ENCODE data around the gene STK11. TPM values are rescaled to one million over a fixed set of nuclear protein-coding genes. Genes with fewer than 3 reads are reported as not detected.
"Not testable (repeated sequence)": the region's sequence is repeated elsewhere in the genome, so short reads cannot be mapped to it uniquely, and the experiment has no call there.

Gene STK11
- total and polyA plus RNA-seq, 2 donors (not counting 3 experiments of a cell fraction or from before 2014, with no cell fraction given): 39.4 to 75.4 TPM

- Histone ChIP-seq H3K9me3 (replicated peaks; ENCODE audit: control insufficient read depth, insufficient read depth, low read length) (no peaks in the 10 kb centered on the region), H3K36me3 (ENCODE audit: control insufficient read depth in 2 of 2, extremely low read depth in 1 of 2, insufficient read depth in 2 of 2, low read length in 2 of 2) (no peaks in the 10 kb centered on the region), H3K27ac (ENCODE audit: insufficient read depth, low read depth, low read length) (no peak overlapping the region), H3K4me3 (replicated peaks in 1 of 3; ENCODE audit: insufficient read depth in 1 of 3, low read depth in 1 of 3, low read length in 3 of 3) (no peak overlapping the region), H3K27me3 (ENCODE audit: control insufficient read depth in 2 of 2, insufficient read depth in 2 of 2, low read length in 2 of 2) (no peaks in the 10 kb centered on the region), H3K9me1 (replicated peaks; ENCODE audit: control insufficient read depth, extremely low read depth, insufficient read depth, low read length) (no peaks in the 10 kb centered on the region), H3K4me2 (ENCODE audit: insufficient read depth, low read length) (no peak overlapping the region), H4K20me1 (replicated peaks; ENCODE audit: control insufficient read depth, extremely low read depth, insufficient read depth, low read length) (no peaks in the 10 kb centered on the region), H3K4me1 (ENCODE audit: control insufficient read depth, extremely low read depth, insufficient read depth, low read length) (peaks cover 7% of the 10 kb centered on the region), H3K9ac (replicated peaks; ENCODE audit: extremely low read depth, insufficient read depth, low read length) (no peak overlapping the region), H2AFZ (ENCODE audit: low read depth, low read length) (no peak overlapping the region), H3K79me2 (ENCODE audit: control insufficient read depth, insufficient read depth, low read length) (no peaks in the 10 kb centered on the region)
- TF ChIP-seq FOS (IDR thresholded peaks at IDR 0.05; ENCODE audit: borderline replicate concordance, insufficient read depth, low read length) (no peak), JUN (IDR thresholded peaks at IDR 0.05; ENCODE audit: borderline replicate concordance, insufficient read depth, insufficient read length, low read depth) (no peak), POLR2A (IDR thresholded peaks at IDR 0.05; ENCODE audit: low read depth, low read length) (no peak), EZH2 (IDR thresholded peaks at IDR 0.05; ENCODE audit: borderline replicate concordance, low read depth, low read length, severe bottlenecking) (no peak), MAX (IDR thresholded peaks at IDR 0.05; ENCODE audit: insufficient read depth, insufficient read length) (no peak), POLR2AphosphoS5 (IDR thresholded peaks at IDR 0.05; ENCODE audit: insufficient read depth, low read depth, low read length) (no peak), CTCF (IDR thresholded peaks at IDR 0.05; ENCODE audit: extremely low read depth in 1 of 2, insufficient read depth in 1 of 2, low read depth in 1 of 2, low read length in 2 of 2) (no peak), GATA2 (IDR thresholded peaks at IDR 0.05; ENCODE audit: insufficient read depth, insufficient read length, low read depth, low read length) (no peak)
- no TSS peak for BruUV-seq (replicated peaks)
- POLR2A ChIA-PET: no interaction called here
- dilution Hi-C loops (cut with MboI; ENCODE audit: extremely low pct_ligation_motif_present, low sequenced_read_pairs) (no loop called here), intact Hi-C loops (cut with micrococcal nuclease) (no loop called here)
- FAIRE-seq (no peak), DNase-seq (ENCODE audit: low read depth, low spot score) (no peak)
- CTCF ChIA-PET: interaction anchor here (0.8 to 2.9 kb wide), 2 partner anchors 86 to 119 kb away, joined by 3 to 11 read pairs; no protein-coding TSS in a partner anchor
These were observed 6.0 kb upstream of the STK11 start for GRCh38 chr19:1199531-1199930.

- H2AFZ ChIP-seq (ENCODE audit: low read depth, low read length); dilution Hi-C loops (cut with MboI; ENCODE audit: extremely low pct_ligation_motif_present, low sequenced_read_pairs); H3K9ac ChIP-seq (replicated peaks; ENCODE audit: extremely low read depth, insufficient read depth, low read length); H3K4me3 ChIP-seq (replicated peaks in 1 of 3; ENCODE audit: insufficient read depth in 1 of 3, low read depth in 1 of 3, low read length in 3 of 3); H3K9me3 ChIP-seq (replicated peaks; ENCODE audit: control insufficient read depth, insufficient read depth, low read length); FAIRE-seq; H3K36me3 ChIP-seq (ENCODE audit: control insufficient read depth in 2 of 2, extremely low read depth in 1 of 2, insufficient read depth in 2 of 2, low read length in 2 of 2); POLR2A ChIA-PET; H3K79me2 ChIP-seq (ENCODE audit: control insufficient read depth, insufficient read depth, low read length); intact Hi-C loops (cut with micrococcal nuclease); H3K27me3 ChIP-seq (ENCODE audit: control insufficient read depth in 2 of 2, insufficient read depth in 2 of 2, low read length in 2 of 2); DNase-seq (ENCODE audit: low read depth, low spot score); BruUV-seq (replicated peaks); H3K9me1 ChIP-seq (replicated peaks; ENCODE audit: control insufficient read depth, extremely low read depth, insufficient read depth, low read length); H3K27ac ChIP-seq (ENCODE audit: insufficient read depth, low read depth, low read length); H4K20me1 ChIP-seq (replicated peaks; ENCODE audit: control insufficient read depth, extremely low read depth, insufficient read depth, low read length); H3K4me2 ChIP-seq (ENCODE audit: insufficient read depth, low read length): not testable (repeated sequence)
- peaks cover 11% of the 10 kb centered on the region for H3K4me1 ChIP-seq (ENCODE audit: control insufficient read depth, extremely low read depth, insufficient read depth, low read length)
- CTCF ChIA-PET: interaction anchor here (2.9 kb wide), 1 partner anchor 87 kb away, joined by 11 read pairs; no protein-coding TSS in a partner anchor
These were observed 5.0 kb upstream of the STK11 start for GRCh38 chr19:1200614-1201013.
